K562 (cell line): ENCODE measurements around the gene RAB21. TPM values are rescaled to one million over a fixed set of nuclear protein-coding genes. Genes with fewer than 3 reads are reported as not detected.

Source experiments
- ATAC-seq: fragments of 200-7000 bp; cut with Tn5 transposase; 3 replicates; pipeline ENCODE4 v1.9.1; 2020; ENCODE audit warnings: moderate library complexity
- BruUV-seq: library from RNA; stranded (reverse); fragments of 400-500 nt; replicated peaks from 2 replicates; lab custom pipeline; 2021; lab: Mats Ljungman, UMichigan
- CTCF ChIA-PET: fragments of 300-600 bp; formaldehyde crosslinking; extraction: SDS; loops from one replicate; lab custom pipeline; 2021; ENCODE audit warnings: low intra/inter-chr PET ratio; lab: Yijun Ruan, JAX
- POLR2A ChIA-PET: fragments of 300-600, 350-650 bp; sonication (Branson Sonifier 250); formaldehyde crosslinking; extraction: SDS; loops from one replicate; lab custom pipeline; 2021; ENCODE audit warnings: antibody characterized with exemption, inconsistent platforms; lab: Yijun Ruan, JAX
- DNase-seq, 4 experiments: peaks; one replicate each; pipeline versions ENCODE4 v3.0.0 to v3.0.0-alpha.2; 2011 to 2018; ENCODE audit warnings: low spot score in 3 of 4, mixed read lengths in 3 of 4; ENCODE audit errors: extremely low read depth in 1 of 4
- FAIRE-seq: peaks from 2 replicates; lab custom pipeline; 2011; peaks lifted over from hg19 to GRCh38; lab: Jason Lieb, UNC
- H2AFZ ChIP-seq: 2 replicates; pipeline ENCODE4 v1.6.0; 2011; ENCODE audit warnings: low read depth, low read length, control low read depth, inconsistent platforms
- H3K27ac ChIP-seq: fragments of 200-600 bp; 3 replicates; pipeline ENCODE4 v1.8.0; 2011; ENCODE audit warnings: low read depth, mild to moderate bottlenecking, control low read depth, inconsistent platforms, low read length, moderate library complexity, mixed read lengths; ENCODE audit errors: extremely low read depth
- H3K27me3 ChIP-seq, 2 experiments: fragments of 300-600 bp in 1 of 2; 2 replicates in 1 of 2; 3 replicates in 1 of 2; pipeline versions ENCODE4 v1.6.0 to v1.8.0; 2011; ENCODE audit warnings: inconsistent platforms in 2 of 2, low read length in 2 of 2, mild to moderate bottlenecking in 1 of 2, mixed read lengths in 1 of 2, moderate library complexity in 1 of 2; ENCODE audit not compliant: control insufficient read depth in 2 of 2, insufficient read depth in 2 of 2
- H3K36me3 ChIP-seq: fragments of 300-600 bp; 3 replicates; pipeline ENCODE4 v1.8.0; 2011; ENCODE audit warnings: mild to moderate bottlenecking, low read length, inconsistent platforms; ENCODE audit not compliant: control insufficient read depth, insufficient read depth
- H3K4me1 ChIP-seq, 2 experiments: fragments of 200-600 bp in 1 of 2; replicated peaks in 1 of 2; 2 replicates in 1 of 2; 3 replicates in 1 of 2; pipeline versions ENCODE4 v1.5.1 to v1.8.0; 2011; ENCODE audit warnings: inconsistent platforms in 2 of 2, low read length in 2 of 2, mild to moderate bottlenecking in 1 of 2, mixed read lengths in 1 of 2, moderate library complexity in 1 of 2; ENCODE audit not compliant: control insufficient read depth in 2 of 2, insufficient read depth in 2 of 2
- H3K4me2 ChIP-seq: 2 replicates; pipeline ENCODE4 v1.6.1; 2011; ENCODE audit warnings: low read length, control low read depth, inconsistent platforms, mixed read lengths; ENCODE audit not compliant: insufficient read depth
- H3K4me3 ChIP-seq: fragments of 200-600 bp; sonication (generic), shearing (Covaris generic); 2 replicates; pipeline ENCODE4 v1.5.1; 2016; ENCODE audit warnings: control low read depth, inconsistent platforms
- H3K79me2 ChIP-seq: fragments of 200-600 bp; 3 replicates; pipeline ENCODE4 v1.8.0; 2011; ENCODE audit warnings: low read length, inconsistent platforms; ENCODE audit not compliant: control insufficient read depth, insufficient read depth
- H3K9ac ChIP-seq, 2 experiments: 2 replicates each; pipeline versions ENCODE4 v1.6.0 to v1.6.1; 2011; ENCODE audit warnings: low read depth in 2 of 2, low read length in 2 of 2, control low read depth in 1 of 2, inconsistent platforms in 1 of 2, mild to moderate bottlenecking in 1 of 2, mixed read lengths in 1 of 2; ENCODE audit not compliant: insufficient read depth in 1 of 2
- H3K9me1 ChIP-seq: one replicate; pipeline ENCODE4 v1.6.0; 2011; ENCODE audit warnings: inconsistent platforms, mild to moderate bottlenecking, low read length, moderate library complexity; ENCODE audit not compliant: control insufficient read depth, insufficient read depth
- H3K9me3 ChIP-seq: replicated peaks from 2 replicates; pipeline ENCODE4 v1.5.1; 2011; ENCODE audit warnings: low read depth, low read length, inconsistent platforms; ENCODE audit not compliant: control insufficient read depth, insufficient read depth
- H4K20me1 ChIP-seq: replicated peaks from 2 replicates; pipeline ENCODE4 v1.6.1; 2011; ENCODE audit warnings: low read length, inconsistent platforms, mixed read lengths; ENCODE audit not compliant: control insufficient read depth, insufficient read depth
- E2F5 ChIP-seq: sonication (generic); formaldehyde crosslinking; IDR thresholded peaks from 2 replicates; pipeline ENCODE4 v1.8.0; 2022; ENCODE audit warnings: mild to moderate bottlenecking, missing genetic modification reagents
- MECOM ChIP-seq: fragments of 250-450 bp; sonication (Bioruptor Pico); IDR thresholded peaks from 2 replicates; pipeline ENCODE4 v1.8.0; 2022; ENCODE audit warnings: inconsistent platforms
- NR1H2 ChIP-seq: sonication (generic); formaldehyde crosslinking; IDR thresholded peaks from 2 replicates; pipeline ENCODE4 v1.4.0; 2020; ENCODE audit warnings: mild to moderate bottlenecking, missing genetic modification reagents
- SPI1 ChIP-seq: IDR thresholded peaks from 2 replicates; pipeline ENCODE4 v1.6.1; 2011; ENCODE audit warnings: low read depth, low read length, control low read depth, borderline replicate concordance
- ZNF224 ChIP-seq: sonication (generic); formaldehyde crosslinking; IDR thresholded peaks from 2 replicates; pipeline ENCODE4 v1.8.0; 2022; ENCODE audit warnings: mild to moderate bottlenecking, missing genetic modification reagents
- ZNF274 ChIP-seq: IDR thresholded peaks from 2 replicates; pipeline ENCODE4 v1.6.1; 2011; ENCODE audit warnings: low read depth, mild to moderate bottlenecking, low read length, moderate library complexity, borderline replicate concordance
- WGBS: fragments of 100-300 bp; shearing (Covaris generic); methylation state at CpG from one replicate; pipeline ENCODE4 v1.1.6; 2016; ENCODE audit warnings: low coverage, mixed read lengths; ENCODE audit not compliant: insufficient coverage; ENCODE audit errors: missing lambda C conversion rate; 5-methylcytosine and 5-hydroxymethylcytosine counted together
- in situ Hi-C: fragments of 300-500 bp; cut with MboI; formaldehyde crosslinking; loops from 4 replicates; pipeline ENCODE4 v1.15.0; 2018; ENCODE audit warnings: inconsistent platforms, mixed read lengths
- intact Hi-C: fragments of 100-400 bp; cut with micrococcal nuclease; formaldehyde crosslinking; loops from 2 replicates; pipeline ENCODE4 v1.14.2; 2022
- polyA plus RNA-seq, 8 experiments: library from polyadenylated mRNA; depleted of rRNA in 4 of 8; stranded (reverse) in 5 of 8; unstranded in 3 of 8; fragments of >200 nt; fragmentation: Nextera tagmentation in 2 of 8; fragmentation: Illumina TruSeq in 1 of 8; extraction: Ambion mirVana in 2 of 8; extraction: Trizol in 1 of 8; gene quantifications; 2 replicates each; pipeline versions ENCODE4 v1.2.1 to v1.2.3, GENCODE V29; 2011 to 2014; ENCODE audit warnings: inconsistent platforms in 1 of 8, missing spikeins in 1 of 8
- total RNA-seq, 7 experiments: library from RNA; depleted of rRNA in 6 of 7; stranded (reverse); fragments of >200 nt in 6 of 7; fragmentation: Illumina TruSeq in 2 of 7; extraction: Trizol in 2 of 7; gene quantifications; 2 replicates each; pipeline versions ENCODE4 v1.2.1 to v1.2.3, GENCODE V29; 2011 to 2021; ENCODE audit warnings: low replicate concordance in 1 of 7

The RAB21 gene
- total and polyA plus RNA-seq, 9 of the 15 experiments (the other 6 are each of a cell fraction or from before 2014, with no cell fraction given) = 5.3 to 45.6 (median 19.6) TPM

- Histone ChIP-seq H3K4me2 (no peak overlapping the region), H4K20me1 (no peaks in the 10 kb centered on the region; the same call in 1 of the 2 replicates), H3K79me2 (peaks cover 96% of the 10 kb centered on the region), H3K27me3 (no peaks in the 10 kb centered on the region), H3K27ac (no peak overlapping the region), H3K9me1 (no peaks in the 10 kb centered on the region), H3K4me1 (peaks cover 0 to 12% of the 10 kb centered on the region in 2 experiments; a peak in 3 of 5 replicates), H3K4me3 (no peak overlapping the region), H3K36me3 (peaks cover 49% of the 10 kb centered on the region), H3K9me3 (peaks cover 7% of the 10 kb centered on the region; the same call in 1 of the 2 replicates), H2AFZ (no peak overlapping the region), H3K9ac (no peak overlapping the region)
- 89% methylated on average over 3 of the region's 3 CpGs for WGBS
- no TSS peak for BruUV-seq
- in situ Hi-C loops (loop anchor here (10.0 kb wide), 1 partner anchor 345 kb away; no protein-coding TSS in a partner anchor), intact Hi-C loops (loop anchor here (10.0 kb wide), 1 partner anchor 625 kb away; no protein-coding TSS in a partner anchor)
- ChIA-PET POLR2A (interaction anchor here (1.1 kb wide), 1 partner anchor 8 kb away, joined by 3 read pairs; no protein-coding TSS in a partner anchor), CTCF (no interaction called here)
- TF ChIP-seq MECOM (CRISPR knock-in tag) (no peak), ZNF274 (peak; percentile 86)
- no peak for DNase-seq
- no peak for FAIRE-seq
- ATAC-seq = no peak
These were observed 5.3 kb downstream of the RAB21 start for GRCh38 chr12:71759941-71760340.

- TF ChIP-seq ZNF224 (CRISPR knock-in tag) (no peak), SPI1 (peak; percentile 81), E2F5 (CRISPR knock-in tag) (no peak), NR1H2 (no peak)
- BruUV-seq = no TSS peak
- H2AFZ ChIP-seq = no peak overlapping the region
- H3K27me3 ChIP-seq = no peaks in the 10 kb centered on the region
- in situ Hi-C loops = no loop called here
- FAIRE-seq = no peak
- H4K20me1 ChIP-seq = no peaks in the 10 kb centered on the region; the same call in 1 of the 2 replicates
- intact Hi-C loops = no loop called here
- no peak overlapping the region for H3K27ac ChIP-seq
- H3K4me1 ChIP-seq = peaks cover 0 to 12% of the 10 kb centered on the region in 2 experiments; a peak in 3 of 5 replicates
- ChIA-PET POLR2A (no interaction called here), CTCF (no interaction called here)
- peaks cover 7% of the 10 kb centered on the region; the same call in 1 of the 2 replicates for H3K9me3 ChIP-seq
- 85% methylated on average over 3 of the region's 3 CpGs for WGBS
- no peaks in the 10 kb centered on the region for H3K9me1 ChIP-seq
- H3K4me3 ChIP-seq = no peak overlapping the region
- no peak overlapping the region for H3K9ac ChIP-seq
- peaks cover 49% of the 10 kb centered on the region for H3K36me3 ChIP-seq
- no peak for DNase-seq
- peaks cover 96% of the 10 kb centered on the region for H3K79me2 ChIP-seq
- H3K4me2 ChIP-seq = no peak overlapping the region
- ATAC-seq = no peak
These were observed 5.8 kb downstream of the RAB21 start for GRCh38 chr12:71760471-71760870.
